ENCODE data around the gene FBXO47. TPM values are rescaled to one million over a fixed set of nuclear protein-coding genes. Genes with fewer than 3 reads are reported as not detected.
"Not testable (repeated sequence)": the region's sequence is repeated elsewhere in the genome, so short reads cannot be mapped to it uniquely, and the experiment has no call there.

FBXO47 gene
- total RNA-seq, 1 donor from 2014 or later, result not detected

DNA sequence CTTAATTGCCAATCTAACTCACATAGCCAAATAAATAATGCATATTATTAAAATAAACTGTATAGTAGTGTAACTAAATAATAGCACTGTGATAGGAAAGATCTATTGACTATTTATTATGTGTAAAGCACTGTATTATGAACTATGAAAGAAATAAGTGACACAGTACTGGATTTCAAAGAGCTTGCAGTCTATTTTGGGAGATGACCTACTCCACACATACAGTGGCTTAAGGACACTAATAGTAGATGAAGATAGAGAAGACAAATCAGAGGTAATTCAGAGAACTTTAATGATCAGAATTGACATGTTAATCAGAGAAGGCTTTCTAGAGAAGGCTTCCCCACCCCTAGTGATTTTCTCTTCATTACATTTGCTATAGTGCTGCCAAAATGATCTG, 27.2 kb downstream of the FBXO47 start:
- H3K4me3 ChIP-seq (ENCODE audit: low read depth, low read length), result no peak overlapping the region
- no peak for FAIRE-seq
- H3K27me3 ChIP-seq (ENCODE audit: control insufficient read depth, insufficient read depth, low read length), result peaks cover 3% of the 10 kb centered on the region
- TF ChIP-seq, protein P1, sequence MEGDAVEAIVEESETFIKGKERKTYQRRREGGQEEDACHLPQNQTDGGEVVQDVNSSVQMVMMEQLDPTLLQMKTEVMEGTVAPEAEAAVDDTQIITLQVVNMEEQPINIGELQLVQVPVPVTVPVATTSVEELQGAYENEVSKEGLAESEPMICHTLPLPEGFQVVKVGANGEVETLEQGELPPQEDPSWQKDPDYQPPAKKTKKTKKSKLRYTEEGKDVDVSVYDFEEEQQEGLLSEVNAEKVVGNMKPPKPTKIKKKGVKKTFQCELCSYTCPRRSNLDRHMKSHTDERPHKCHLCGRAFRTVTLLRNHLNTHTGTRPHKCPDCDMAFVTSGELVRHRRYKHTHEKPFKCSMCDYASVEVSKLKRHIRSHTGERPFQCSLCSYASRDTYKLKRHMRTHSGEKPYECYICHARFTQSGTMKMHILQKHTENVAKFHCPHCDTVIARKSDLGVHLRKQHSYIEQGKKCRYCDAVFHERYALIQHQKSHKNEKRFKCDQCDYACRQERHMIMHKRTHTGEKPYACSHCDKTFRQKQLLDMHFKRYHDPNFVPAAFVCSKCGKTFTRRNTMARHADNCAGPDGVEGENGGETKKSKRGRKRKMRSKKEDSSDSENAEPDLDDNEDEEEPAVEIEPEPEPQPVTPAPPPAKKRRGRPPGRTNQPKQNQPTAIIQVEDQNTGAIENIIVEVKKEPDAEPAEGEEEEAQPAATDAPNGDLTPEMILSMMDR (IDR thresholded peaks at IDR 0.05; ENCODE audit: insufficient read depth, low read length, severe bottlenecking), result no peak
- DNase-seq (ENCODE audit: low read depth), result no peak
- H3K36me3 ChIP-seq (ENCODE audit: control insufficient read depth, insufficient read depth, low read length), result no peaks in the 10 kb centered on the region

DNA sequence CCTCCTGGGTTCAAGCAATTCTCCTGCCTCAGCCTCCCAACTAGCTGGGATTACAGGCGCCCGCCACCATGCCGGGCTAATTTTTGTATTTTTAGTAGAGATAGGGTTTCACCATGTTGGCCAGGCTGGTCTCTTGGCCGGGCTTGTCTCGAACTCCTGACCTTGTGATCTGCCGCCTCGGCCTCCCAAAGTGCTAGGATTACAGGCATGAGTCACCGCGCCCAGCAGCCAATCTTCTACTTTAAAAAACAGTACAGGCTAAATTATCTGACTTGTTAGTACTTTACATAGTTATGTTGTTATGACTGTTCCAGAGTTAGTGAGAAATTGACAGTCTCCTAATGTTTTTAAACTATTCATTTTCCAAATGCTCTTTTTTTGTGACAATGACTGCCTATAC, 33.2 kb downstream of the FBXO47 start:
- not testable (repeated sequence) for H3K36me3 ChIP-seq (ENCODE audit: control insufficient read depth, insufficient read depth, low read length); H3K4me3 ChIP-seq (ENCODE audit: low read depth, low read length); H3K27me3 ChIP-seq (ENCODE audit: control insufficient read depth, insufficient read depth, low read length); DNase-seq (ENCODE audit: low read depth); FAIRE-seq

DNA sequence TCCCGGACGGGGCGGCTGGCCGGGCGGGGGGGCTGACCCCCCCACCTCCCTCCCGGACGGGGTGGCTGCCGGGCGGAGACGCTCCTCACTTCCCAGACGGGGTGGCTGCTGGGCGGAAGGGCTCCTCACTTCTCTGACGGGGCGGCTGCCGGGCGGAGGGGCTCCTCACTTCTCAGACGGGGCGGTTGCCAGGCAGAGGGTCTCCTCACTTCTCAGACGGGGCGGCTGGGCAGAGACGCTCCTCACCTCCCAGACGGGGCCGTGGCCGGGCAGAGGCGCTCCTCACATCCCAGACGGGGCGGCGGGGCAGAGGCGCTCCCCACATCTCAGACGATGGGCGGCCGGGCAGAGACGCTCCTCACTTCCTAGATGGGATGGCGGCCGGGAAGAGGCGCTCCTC, 36.4 kb downstream of the FBXO47 start:
- not testable (repeated sequence) for FAIRE-seq; H3K4me3 ChIP-seq (ENCODE audit: low read depth, low read length); H3K27me3 ChIP-seq (ENCODE audit: control insufficient read depth, insufficient read depth, low read length); DNase-seq (ENCODE audit: low read depth); H3K36me3 ChIP-seq (ENCODE audit: control insufficient read depth, insufficient read depth, low read length)

DNA sequence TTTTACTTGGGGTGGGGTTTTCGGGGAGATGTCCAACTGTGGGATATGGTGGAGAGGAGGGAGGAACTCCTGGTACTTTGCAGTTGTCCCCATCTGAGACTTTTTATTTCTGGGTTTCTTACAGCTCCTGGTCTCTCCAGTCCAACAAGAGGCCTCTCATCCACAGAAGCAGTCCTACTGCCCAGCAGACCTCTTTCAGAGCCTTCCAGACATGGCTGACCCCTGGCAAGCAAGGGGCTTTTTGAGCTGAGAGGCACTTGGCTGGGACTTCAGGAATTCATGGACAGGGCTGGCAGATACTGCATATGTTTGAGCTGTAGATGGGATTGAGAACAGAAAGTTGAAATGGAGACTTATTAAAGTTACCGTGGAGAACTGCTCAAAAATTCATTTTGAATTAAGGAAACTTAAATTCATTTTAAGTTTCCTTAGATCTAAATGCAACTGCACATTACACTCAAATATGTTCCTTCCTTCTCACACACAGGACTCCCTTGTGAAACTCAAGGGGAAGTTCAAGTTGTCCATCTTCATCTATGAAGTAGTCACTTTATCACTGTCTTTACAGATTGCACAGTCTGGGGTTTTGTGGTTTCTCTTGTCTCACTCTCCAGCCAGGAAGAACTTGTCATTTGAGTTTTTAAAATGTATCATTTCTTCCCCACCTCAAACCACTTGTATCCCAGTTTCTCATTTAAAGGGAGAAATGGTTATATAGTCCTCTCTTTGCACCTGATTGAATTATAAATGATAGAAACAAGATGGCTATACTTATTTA, 40.7 kb downstream of the FBXO47 start:
- no peak for FAIRE-seq
- Histone ChIP-seq H3K4me3 (ENCODE audit: low read depth, low read length) (no peak overlapping the region), H3K27me3 (ENCODE audit: control insufficient read depth, insufficient read depth, low read length) (no peaks in the 10 kb centered on the region), H3K36me3 (ENCODE audit: control insufficient read depth, insufficient read depth, low read length) (no peaks in the 10 kb centered on the region)
- no peak for DNase-seq (ENCODE audit: low read depth)
- TF ChIP-seq, protein P1 (IDR thresholded peaks at IDR 0.05; ENCODE audit: insufficient read depth, low read length, severe bottlenecking), result no peak

DNA sequence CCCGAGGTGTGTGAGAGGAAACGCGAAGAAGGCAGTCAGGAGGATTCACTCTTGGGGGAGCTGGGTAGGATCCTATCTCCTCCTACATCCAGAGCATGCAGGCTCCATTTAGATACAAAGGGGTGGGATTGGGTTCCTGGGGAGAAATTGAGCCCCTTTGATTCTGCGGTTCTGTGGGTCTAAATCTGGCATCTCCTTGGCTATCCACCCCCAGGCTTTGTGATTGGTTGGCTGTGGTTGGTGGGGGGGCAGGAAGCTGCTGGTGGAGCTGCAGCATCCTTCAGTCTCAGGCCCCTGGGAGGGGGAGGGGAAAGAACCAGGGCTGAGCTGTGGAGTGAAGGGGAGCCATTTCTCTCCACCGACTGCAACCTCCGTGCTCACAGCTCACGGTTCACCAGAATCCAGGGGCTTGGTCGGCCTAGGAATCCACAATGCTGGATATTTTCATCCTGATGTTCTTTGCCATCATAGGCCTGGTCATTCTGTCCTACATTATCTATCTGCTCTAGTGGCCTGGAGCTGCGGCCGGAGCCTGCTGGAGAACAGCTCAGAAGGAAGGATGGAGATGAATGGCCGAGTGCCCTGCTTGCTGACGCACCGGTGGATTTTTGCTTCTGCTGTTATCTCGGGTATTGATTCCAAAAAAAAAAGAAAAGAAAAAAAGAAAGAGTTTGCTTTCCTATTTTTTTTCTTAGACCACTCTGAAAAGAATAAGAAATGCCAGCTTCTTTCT, 41.8 kb downstream of the FBXO47 start, which contains the start of gene LASP1NB:
Gene LASP1NB, plus strand, starts transcription at position 352 of the 733 bp plus-strand sequence.
- Histone ChIP-seq H3K27me3 (ENCODE audit: control insufficient read depth, insufficient read depth, low read length) (no peaks in the 10 kb centered on the region), H3K36me3 (ENCODE audit: control insufficient read depth, insufficient read depth, low read length) (peaks cover 1% of the 10 kb centered on the region), H3K4me3 (ENCODE audit: low read depth, low read length) (no peak within 1 kb of the TSS)
- TF ChIP-seq, protein P1 (IDR thresholded peaks at IDR 0.05; ENCODE audit: insufficient read depth, low read length, severe bottlenecking), result no peak
- DNase-seq (ENCODE audit: low read depth) (no peak), FAIRE-seq (no peak)

DNA sequence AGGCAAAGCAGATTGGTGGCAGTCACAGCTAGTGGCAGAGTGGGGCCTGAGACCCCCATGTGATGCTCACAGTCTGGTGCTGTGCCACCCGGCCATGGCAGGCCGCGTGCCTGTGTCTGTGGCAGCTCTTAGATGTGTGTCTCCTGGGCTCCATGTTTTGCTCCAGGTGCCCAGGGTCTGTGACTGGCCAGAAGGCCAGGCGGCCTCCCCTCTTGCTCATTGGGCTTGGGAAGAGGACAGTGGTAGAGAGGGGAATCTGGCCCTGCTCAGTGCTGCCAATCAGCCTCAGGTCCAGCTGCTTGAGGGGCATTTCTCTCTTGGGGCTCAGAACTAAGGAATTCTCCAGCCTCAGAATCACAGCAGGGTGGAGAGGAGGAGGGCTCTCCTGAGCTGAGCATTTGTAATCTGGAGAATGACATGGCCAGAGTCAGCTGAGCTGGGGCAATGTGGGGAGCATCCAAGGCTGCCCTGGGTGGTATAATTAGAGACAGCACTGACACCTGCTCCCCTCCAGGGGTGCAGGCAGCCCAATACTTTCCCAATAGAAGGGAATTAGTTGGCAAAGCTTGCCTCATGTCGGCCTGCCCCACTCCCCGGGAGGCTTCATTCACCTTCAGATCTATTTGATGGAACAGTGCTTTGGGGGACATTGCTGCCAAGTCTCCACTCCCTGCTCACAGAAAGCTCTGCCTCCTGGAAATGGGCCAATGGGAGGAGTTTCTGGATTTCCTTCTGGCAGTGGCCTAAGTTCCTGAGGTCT, 44.5 kb downstream of the FBXO47 start:
- TF ChIP-seq, protein P1 (IDR thresholded peaks at IDR 0.05; ENCODE audit: insufficient read depth, low read length, severe bottlenecking), result peak; percentile 6
- FAIRE-seq, result no peak
- H3K36me3 ChIP-seq (ENCODE audit: control insufficient read depth, insufficient read depth, low read length), result peaks cover 22% of the 10 kb centered on the region
- no peak overlapping the region for H3K4me3 ChIP-seq (ENCODE audit: low read depth, low read length)
- H3K27me3 ChIP-seq (ENCODE audit: control insufficient read depth, insufficient read depth, low read length), result no peaks in the 10 kb centered on the region
- peak; percentile 29 for DNase-seq (ENCODE audit: low read depth)

Measured in bronchial epithelial cell (primary cell).